Erythroblast (primary cell): Measurements from ENCODE around the gene CNTNAP5.
"Not testable (repeated sequence)": the region's sequence is repeated elsewhere in the genome, so short reads cannot be mapped to it uniquely, and the experiment has no call there.

ENCODE experiments used
- GATA1 ChIP-seq: IDR thresholded peaks from 2 replicates; pipeline ENCODE4 v1.6.1; 2011; ENCODE audit warnings: low read depth, mild to moderate bottlenecking, control low read depth, low read length, moderate library complexity
- POLR2A ChIP-seq: IDR thresholded peaks from 2 replicates; pipeline ENCODE4 v1.6.1; 2011; ENCODE audit warnings: mild to moderate bottlenecking, low read length

- TF ChIP-seq POLR2A, GATA1: not testable (repeated sequence)
Measured at GRCh38 chr2:124361966-124362365, 336.9 kb downstream of the CNTNAP5 start.
